ENCODE results near the gene RAB11FIP4.

Gene RAB11FIP4

DNA sequence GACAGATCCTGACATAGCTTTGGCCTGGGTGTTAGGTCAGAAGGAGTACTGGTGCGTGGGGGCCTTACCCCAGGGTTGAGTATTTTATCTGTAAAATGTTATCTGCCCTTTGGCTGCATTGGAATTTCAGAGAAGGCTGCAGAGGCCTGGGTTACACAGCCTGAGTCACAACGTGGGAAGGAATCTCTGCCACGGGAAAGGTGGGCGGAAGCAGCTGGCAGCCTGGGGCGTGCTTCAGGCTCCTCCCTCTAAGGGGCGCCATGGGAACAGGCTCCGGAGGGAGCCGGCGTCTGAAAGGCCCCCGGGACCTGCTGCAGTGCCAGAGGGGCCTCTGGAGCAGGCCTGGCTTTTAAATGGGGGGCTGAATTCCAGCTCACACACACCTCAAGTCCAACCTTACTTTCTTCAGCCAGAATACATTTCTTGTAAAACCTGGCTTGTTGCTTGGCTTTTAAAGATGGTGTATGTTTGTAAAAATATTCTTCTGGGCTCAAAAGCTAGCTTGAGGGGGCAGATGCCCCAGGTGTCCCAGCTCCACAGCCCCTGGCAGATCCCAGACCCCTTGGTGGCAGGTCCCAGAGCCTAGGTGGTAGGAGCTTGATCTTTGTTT lies 142.2 kb downstream of the RAB11FIP4 start:
- H4K20me1 ChIP-seq, result peaks cover 0 to 53% (median 12%) of the 10 kb centered on the region in 11 experiments; a peak in 10 of 22 replicates
- peak overlapping the region; percentile 37 to 65 (median 57) for H3K4me2 ChIP-seq
- H3K9ac ChIP-seq, result peak overlapping the region in 3 of 11 experiments; percentile 1 to 26 (median 25); a peak in 1 of 22 replicates
- no peak for TF ChIP-seq Cebpa-rat (IDR thresholded peaks at IDR 0.05)
- no peak overlapping the region for H3K4me3 ChIP-seq
- no peak overlapping the region for H3K27ac ChIP-seq
- no peaks in the 10 kb centered on the region for H3K9me3 ChIP-seq (replicated peaks in 1 of 11)
- no peaks in the 10 kb centered on the region for H3K27me3 ChIP-seq
- peaks cover 23 to 57% (median 50%) of the 10 kb centered on the region in 10 experiments for H3K4me1 ChIP-seq
- peaks cover 10 to 43% (median 40%) of the 10 kb centered on the region in 11 experiments; a peak in 17 of 22 replicates for H3K36me3 ChIP-seq

DNA sequence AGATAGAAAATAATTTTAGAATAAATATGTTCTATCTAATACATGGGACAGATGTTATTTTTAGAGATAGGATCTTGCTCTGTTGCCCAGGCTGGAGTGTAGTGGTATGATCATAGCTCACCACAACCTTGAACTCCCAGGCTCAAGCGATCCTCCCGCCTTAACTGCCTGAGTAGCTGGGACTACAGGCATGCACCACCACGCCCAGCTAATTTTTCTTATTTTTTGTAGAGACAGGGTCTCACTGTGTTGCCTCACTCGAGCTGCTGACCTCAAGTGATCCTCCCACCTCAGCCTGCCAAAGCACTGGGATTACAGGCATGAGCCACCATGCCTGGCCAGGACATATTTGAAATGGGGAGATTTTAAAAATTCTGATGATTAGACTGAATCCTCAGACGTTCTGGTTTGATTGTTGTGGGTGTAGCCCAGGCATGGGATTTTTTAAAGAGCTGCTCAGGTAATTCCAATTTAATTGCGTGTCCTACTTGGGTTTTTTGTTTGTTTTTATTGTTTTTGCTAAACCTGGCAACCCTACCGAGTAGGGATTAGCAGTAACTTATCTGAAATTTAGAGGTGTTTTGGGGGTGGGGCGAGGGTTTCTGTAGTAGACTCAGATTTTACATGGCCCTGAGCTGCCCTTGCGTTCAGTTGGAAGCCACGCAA lies 142.9 kb downstream of the RAB11FIP4 start:
- Histone ChIP-seq H3K27me3 (no peaks in the 10 kb centered on the region), H4K20me1 (peaks cover 0 to 54% (median 12%) of the 10 kb centered on the region in 11 experiments; a peak in 10 of 22 replicates), H3K9ac (no peak overlapping the region), H3K27ac (no peak overlapping the region), H3K4me1 (peaks cover 23 to 64% (median 56%) of the 10 kb centered on the region in 10 experiments), H3K9me3 (replicated peaks in 1 of 11) (no peaks in the 10 kb centered on the region), H3K4me3 (no peak overlapping the region), H3K36me3 (peaks cover 10 to 36% (median 33%) of the 10 kb centered on the region in 11 experiments; a peak in 16 of 22 replicates), H3K4me2 (peak overlapping the region in 6 of 11 experiments; percentile 45 to 65 (median 58); a peak in 8 of 22 replicates)
- TF ChIP-seq Cebpa-rat (IDR thresholded peaks at IDR 0.05), result no peak

DNA sequence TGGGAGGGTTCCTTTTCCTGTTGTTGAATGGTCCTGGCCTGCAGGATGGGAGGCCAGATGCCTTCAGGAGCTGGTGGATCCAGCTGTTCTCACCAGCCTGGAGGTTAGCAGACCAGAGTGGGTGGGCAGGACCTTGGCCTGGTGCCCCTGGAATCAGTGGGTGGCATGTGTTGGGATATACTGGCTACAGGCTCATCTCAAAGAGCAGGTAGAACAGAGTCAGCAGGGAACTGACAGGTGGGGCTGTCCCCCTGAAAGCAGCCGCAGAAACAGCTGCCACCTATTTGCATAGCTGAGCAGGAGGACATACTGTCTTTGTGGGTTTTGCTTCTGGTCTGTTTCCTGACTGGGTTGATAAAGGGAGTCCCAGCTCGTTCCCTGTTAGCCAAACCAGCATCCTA lies 144.1 kb downstream of the RAB11FIP4 start:
- Histone ChIP-seq H3K9me3 (replicated peaks in 1 of 11) (no peaks in the 10 kb centered on the region), H3K27ac (no peak overlapping the region), H4K20me1 (peaks cover 0 to 54% (median 12%) of the 10 kb centered on the region in 11 experiments; a peak in 10 of 22 replicates), H3K36me3 (peaks cover 10 to 23% (median 21%) of the 10 kb centered on the region in 11 experiments; a peak in 16 of 22 replicates), H3K4me1 (peaks cover 23 to 75% (median 66%) of the 10 kb centered on the region in 10 experiments), H3K9ac (no peak overlapping the region), H3K4me3 (no peak overlapping the region), H3K27me3 (no peaks in the 10 kb centered on the region), H3K4me2 (peak overlapping the region in 9 of 11 experiments; percentile 19 to 89 (median 81); a peak in 16 of 22 replicates)
- TF ChIP-seq Cebpa-rat (IDR thresholded peaks at IDR 0.05), result no peak

DNA sequence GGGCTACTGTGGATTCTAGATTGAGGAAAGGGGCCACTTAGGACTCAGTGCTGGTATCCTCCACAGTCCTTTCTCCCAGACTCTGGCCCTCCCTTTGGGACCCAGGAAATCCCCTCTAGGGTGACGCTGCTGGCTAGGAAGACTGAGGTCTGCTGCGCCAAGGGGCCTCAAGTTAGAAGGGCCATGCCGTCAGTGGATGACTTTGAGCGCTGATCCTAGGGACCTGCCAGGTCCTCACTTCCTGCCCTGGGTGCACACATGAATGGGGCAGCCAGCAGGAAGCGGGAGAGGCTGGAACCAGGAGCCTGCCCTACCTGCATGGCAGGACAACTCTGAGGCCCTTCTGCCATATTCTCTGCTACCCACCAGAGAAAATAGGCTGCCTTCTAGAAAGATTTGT lies 145.0 kb downstream of the RAB11FIP4 start:
- Histone ChIP-seq H3K4me3 (no peak overlapping the region), H3K9me3 (replicated peaks in 1 of 11) (no peaks in the 10 kb centered on the region), H3K4me1 (peaks cover 23 to 84% (median 75%) of the 10 kb centered on the region in 10 experiments), H3K9ac (0 out of 22 replicates have a peak overlapping the region, but pooled peaks of 1 of the 11 experiments have one; percentile 9), H3K27me3 (no peaks in the 10 kb centered on the region), H3K4me2 (peak overlapping the region in 9 of 11 experiments; percentile 60 to 89 (median 81); a peak in 17 of 22 replicates), H4K20me1 (peaks cover 0 to 54% (median 12%) of the 10 kb centered on the region in 11 experiments; a peak in 10 of 22 replicates), H3K36me3 (peaks cover 4 to 15% (median 12%) of the 10 kb centered on the region in 11 experiments; a peak in 16 of 22 replicates), H3K27ac (no peak overlapping the region)
- no peak for TF ChIP-seq Cebpa-rat (IDR thresholded peaks at IDR 0.05)

DNA sequence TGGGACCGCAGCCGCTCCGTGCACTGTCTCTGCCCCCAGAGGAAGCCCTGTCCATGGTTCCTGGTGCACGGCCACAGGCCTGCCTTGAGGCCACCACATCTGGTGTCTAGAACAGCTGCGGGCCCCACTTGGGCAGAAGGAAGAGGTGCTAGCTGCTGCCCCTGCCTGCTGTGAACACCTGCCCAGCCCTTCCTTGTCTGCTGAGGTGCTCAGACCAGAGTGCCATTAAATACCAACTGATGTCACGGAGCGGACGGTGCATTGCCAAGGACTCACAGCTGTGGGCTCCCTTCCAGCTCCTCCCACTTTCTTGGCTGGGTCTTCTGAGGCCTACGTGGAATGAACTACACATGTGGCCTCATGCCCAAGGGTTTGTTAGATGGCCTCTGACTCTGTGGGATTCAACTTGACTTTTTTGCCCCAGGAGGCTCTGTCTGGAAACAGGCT lies 146.1 kb downstream of the RAB11FIP4 start:
- Histone ChIP-seq H4K20me1 (peaks cover 0 to 51% (median 10%) of the 10 kb centered on the region in 11 experiments; a peak in 10 of 22 replicates), H3K4me1 (peaks cover 23 to 87% (median 78%) of the 10 kb centered on the region in 10 experiments), H3K9me3 (replicated peaks in 1 of 11) (no peaks in the 10 kb centered on the region), H3K4me2 (peak overlapping the region; percentile 16 to 89 (median 77)), H3K9ac (peak overlapping the region in 4 of 11 experiments; percentile 24 to 52 (median 44); a peak in 6 of 22 replicates), H3K27me3 (no peaks in the 10 kb centered on the region), H3K36me3 (peaks cover 0 to 3% (median under 1%) of the 10 kb centered on the region in 11 experiments; a peak in 5 of 22 replicates), H3K4me3 (peak overlapping the region in 1 of 10 experiments; percentile 22; a peak in 2 of 20 replicates), H3K27ac (peak overlapping the region in 4 of 11 experiments; percentile 7 to 39 (median 23); a peak in 5 of 22 replicates)
- TF ChIP-seq Cebpa-rat (IDR thresholded peaks at IDR 0.05), result no peak

DNA sequence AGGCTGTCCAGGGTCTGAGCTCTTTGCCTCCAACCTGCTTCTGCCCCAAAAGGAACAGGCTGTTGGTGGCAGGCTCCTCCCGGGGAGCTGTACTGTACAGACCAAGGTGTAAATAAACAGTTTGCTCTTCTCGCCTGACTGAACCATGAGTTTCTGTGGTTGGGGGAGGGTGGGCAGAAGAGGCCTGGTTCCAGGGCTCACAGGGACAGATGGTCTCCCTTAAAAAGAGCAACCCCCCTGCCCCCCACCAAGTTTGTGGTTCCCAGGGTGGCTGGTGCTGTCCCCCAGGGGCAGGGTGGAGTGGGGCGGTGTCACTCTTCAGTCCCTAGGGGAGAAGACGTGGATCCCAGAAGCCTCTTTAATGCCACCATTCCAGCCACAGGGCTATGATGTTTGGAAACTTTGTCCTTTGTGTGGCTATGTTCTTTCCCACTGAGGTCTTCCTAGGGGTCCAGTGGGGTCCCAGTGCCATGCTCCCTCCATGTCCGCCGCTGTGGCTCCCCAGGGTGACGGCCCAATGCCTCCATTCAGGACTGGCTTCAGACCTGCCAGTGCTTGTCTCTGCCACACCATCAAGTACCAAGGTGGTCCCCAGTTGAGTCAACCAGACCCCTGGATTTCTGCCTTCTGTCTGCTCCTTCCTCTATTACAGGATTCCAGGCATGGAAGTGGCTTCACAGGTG lies 146.7 kb downstream of the RAB11FIP4 start:
- no peak for TF ChIP-seq Cebpa-rat (IDR thresholded peaks at IDR 0.05)
- H3K4me2 ChIP-seq, result peak overlapping the region; percentile 16 to 89 (median 77)

DNA sequence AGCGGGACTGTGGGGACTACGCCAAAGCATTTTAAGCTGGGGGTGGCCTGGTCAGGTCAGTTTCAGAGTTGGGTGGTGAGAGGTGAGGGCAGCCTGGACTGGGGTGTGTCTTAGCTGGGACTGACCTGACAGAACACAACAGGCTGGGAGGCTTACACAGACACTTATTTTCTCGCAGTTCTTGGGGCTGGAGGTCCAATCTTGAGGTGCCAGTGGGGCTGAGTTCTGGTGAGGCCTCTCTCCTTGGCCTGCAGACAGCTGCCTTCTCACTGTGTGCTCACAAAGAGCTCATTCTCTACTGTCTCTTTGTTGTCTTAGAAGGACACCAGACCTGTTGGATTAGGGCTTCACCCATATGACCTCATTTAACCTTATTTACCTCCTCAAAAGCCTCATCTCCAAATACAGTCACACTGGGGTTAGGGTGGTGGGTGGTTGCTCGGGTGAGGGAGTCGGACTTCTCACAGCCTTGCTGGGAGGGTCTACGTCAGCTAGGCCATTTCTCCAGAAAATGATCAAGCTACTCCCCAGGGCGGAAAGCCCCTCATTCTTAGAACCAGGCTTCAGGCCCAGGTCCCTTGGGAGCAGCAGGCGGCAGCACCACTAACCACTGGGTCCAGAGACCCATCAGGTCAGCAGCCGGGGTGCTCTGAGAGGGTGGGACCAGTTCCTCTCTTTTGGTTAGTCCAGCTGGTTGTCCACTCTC lies 149.3 kb downstream of the RAB11FIP4 start:
- H3K27me3 ChIP-seq, result no peaks in the 10 kb centered on the region
- TF ChIP-seq Cebpa-rat (IDR thresholded peaks at IDR 0.05), result no peak
- H3K9ac ChIP-seq, result no peak overlapping the region
- no peak overlapping the region for H3K4me3 ChIP-seq
- H3K4me2 ChIP-seq, result peak overlapping the region in 8 of 11 experiments; percentile 4 to 89 (median 63); a peak in 14 of 22 replicates
- H3K27ac ChIP-seq, result no peak overlapping the region
- H3K4me1 ChIP-seq, result peaks cover 13 to 72% (median 64%) of the 10 kb centered on the region in 10 experiments
- peaks cover 0 to 21% (median 8%) of the 10 kb centered on the region in 11 experiments; a peak in 9 of 22 replicates for H4K20me1 ChIP-seq
- H3K36me3 ChIP-seq, result no peaks in the 10 kb centered on the region
- no peaks in the 10 kb centered on the region for H3K9me3 ChIP-seq (replicated peaks in 1 of 11)

More for the DNA sequence above, 146.7 kb downstream of the RAB11FIP4 start:
- H4K20me1 ChIP-seq, result peaks cover 0 to 45% (median 9%) of the 10 kb centered on the region in 11 experiments; a peak in 10 of 22 replicates
- H3K27me3 ChIP-seq, result no peaks in the 10 kb centered on the region
- peak overlapping the region in 1 of 10 experiments; percentile 22; a peak in 3 of 20 replicates for H3K4me3 ChIP-seq
- H3K4me1 ChIP-seq, result peaks cover 20 to 84% (median 74%) of the 10 kb centered on the region in 10 experiments
- H3K36me3 ChIP-seq, result no peaks in the 10 kb centered on the region
- peak overlapping the region in 5 of 11 experiments; percentile 7 to 39 (median 17); a peak in 6 of 22 replicates for H3K27ac ChIP-seq
- H3K9me3 ChIP-seq (replicated peaks in 1 of 11), result no peaks in the 10 kb centered on the region
- peak overlapping the region in 4 of 11 experiments; percentile 24 to 52 (median 44); a peak in 6 of 22 replicates for H3K9ac ChIP-seq

DNA sequence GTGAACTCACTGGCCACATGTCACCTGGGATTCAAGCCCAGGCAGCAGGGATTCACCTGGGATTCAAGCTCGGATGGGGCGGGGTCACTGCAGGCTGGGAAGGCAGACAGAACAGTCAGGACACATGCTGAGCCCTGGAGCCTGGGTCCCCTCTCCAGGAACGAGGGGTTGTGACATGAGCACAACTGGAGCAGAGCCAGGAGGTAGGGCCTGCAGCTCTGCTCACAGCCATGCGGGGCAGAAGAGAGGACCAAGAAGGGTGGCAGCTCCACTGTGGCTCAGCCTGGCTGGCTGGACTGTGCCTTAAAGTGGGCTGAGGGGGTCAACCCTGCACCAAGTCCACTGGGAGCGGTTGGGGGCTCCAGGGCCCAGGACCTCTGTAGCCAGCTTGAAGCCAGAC lies 150.1 kb downstream of the RAB11FIP4 start:
- Histone ChIP-seq H3K27me3 (no peaks in the 10 kb centered on the region), H3K4me1 (peaks cover 13 to 64% (median 56%) of the 10 kb centered on the region in 10 experiments), H3K9me3 (replicated peaks in 1 of 11) (no peaks in the 10 kb centered on the region), H4K20me1 (peaks cover 0 to 21% (median 8%) of the 10 kb centered on the region in 11 experiments; a peak in 9 of 22 replicates), H3K36me3 (no peaks in the 10 kb centered on the region), H3K27ac (no peak overlapping the region), H3K4me2 (peak overlapping the region in 7 of 11 experiments; percentile 31 to 89 (median 73); a peak in 11 of 22 replicates), H3K9ac (no peak overlapping the region), H3K4me3 (no peak overlapping the region)
- no peak for TF ChIP-seq Cebpa-rat (IDR thresholded peaks at IDR 0.05)

Measured in BLaER1 treated with 17β-estradiol and CSF1 and Interleukin-3, amounts not matched to agents 10 nM and 100 nM (cell line).